Sigmoid colon (tissue), 7 donors: ENCODE results near the gene TNRC18. TPM values are rescaled to one million over a fixed set of nuclear protein-coding genes. Genes with fewer than 3 reads are reported as not detected.
A peak's percentile ranks its signal among the peaks of the same experiment; 100 is the strongest.
"Not testable (repeated sequence)": the region's sequence is repeated elsewhere in the genome, so short reads cannot be mapped to it uniquely, and the experiment has no call there.

Experiments used
- DNase-seq: peaks from one replicate; pipeline ENCODE4 v3.0.0-alpha.2; 2019
- H3K27ac ChIP-seq, 4 donors: fragments of 200-600 bp; sonication (generic); one replicate each; pipeline ENCODE4 v1.5.1; 2016 to 2019; ENCODE audit warnings: mild to moderate bottlenecking in 1 of 4
- H3K27me3 ChIP-seq, 3 donors: fragments of 200-600 bp; sonication (generic); one replicate each; pipeline ENCODE4 v1.5.1; 2019; ENCODE audit warnings: mild to moderate bottlenecking in 1 of 3
- H3K36me3 ChIP-seq, 4 donors: fragments of 200-600 bp; sonication (generic); one replicate each; pipeline ENCODE4 v1.5.1; 2016 to 2019
- H3K4me1 ChIP-seq, 4 donors: fragments of 200-600 bp; sonication (generic); one replicate each; pipeline ENCODE4 v1.5.1; 2017 to 2019
- H3K4me3 ChIP-seq, 4 donors: fragments of 200-600 bp; sonication (generic); one replicate each; pipeline ENCODE4 v1.5.1; 2017 to 2019; ENCODE audit warnings: mild to moderate bottlenecking in 2 of 4, moderate library complexity in 1 of 4
- H3K9me3 ChIP-seq, 4 donors: fragments of 200-600 bp in 3 of 4; sonication (generic) in 3 of 4; one replicate each; pipeline versions ENCODE4 v1.5.1 to v1.6.1; 2013 to 2019
- CTCF ChIP-seq, 4 experiments: fragments of 450-650 bp in 3 of 4; fragments of 200-600 bp in 1 of 4; IDR thresholded peaks; one replicate each; pipeline ENCODE4 v1.5.1; 2016 to 2019; ENCODE audit warnings: antibody characterized with exemption in 4 of 4, mild to moderate bottlenecking in 3 of 4, moderate library complexity in 2 of 4
- EP300 ChIP-seq, 4 donors: sonication (generic); formaldehyde crosslinking; IDR thresholded peaks; one replicate each; pipeline ENCODE4 v1.6.1; 2017; ENCODE audit warnings: antibody characterized with exemption in 4 of 4
- POLR2A ChIP-seq, 2 donors: fragments of 450-650 bp; IDR thresholded peaks; one replicate each; pipeline ENCODE4 v1.6.1; 2016; ENCODE audit warnings: antibody characterized with exemption in 2 of 2, mild to moderate bottlenecking in 2 of 2, moderate library complexity in 2 of 2
- POLR2AphosphoS5 ChIP-seq, 4 donors: sonication (generic); formaldehyde crosslinking; IDR thresholded peaks; one replicate each; pipeline ENCODE4 v1.6.1; 2017; ENCODE audit warnings: antibody characterized with exemption in 4 of 4
- WGBS, 2 donors: extraction: QIAGEN DNeasy Blood & Tissue Kit; methylation state at CpG; one replicate each; pipeline ENCODE4 v1.1.7; 2013; 5-methylcytosine and 5-hydroxymethylcytosine counted together
- intact Hi-C: fragments of 100-400 bp; cut with DNase I; formaldehyde crosslinking; loops from one replicate; pipeline ENCODE4 v1.15.1; 2023
- polyA plus RNA-seq, 3 donors: library from polyadenylated mRNA; stranded (reverse); fragments of 200-250 nt; gene quantifications; one replicate each; pipeline ENCODE4 v1.2.3, GENCODE V29; 2013
- total RNA-seq, 4 donors: library from RNA; depleted of rRNA; stranded (reverse); fragments of >200 nt; gene quantifications; one replicate each; pipeline ENCODE4 v1.1.0, GENCODE V29; 2016
- donor health status: healthy with polysubstance abuse.
- donor health status: Bipolar disorder and iron deficiency.
- donor health status: healthy.

The TNRC18 gene
- total and polyA plus RNA-seq, 7 donors, result 12.6 to 187 (median 44.9) TPM

GRCh38 chr7:5320391-5320790 lies 103.2 kb downstream of the TNRC18 start:
- TF ChIP-seq CTCF (IDR thresholded peaks at IDR 0.05), result no peak
- no peak for TF ChIP-seq EP300 (IDR thresholded peaks at IDR 0.05)
- no peak for TF ChIP-seq POLR2A (IDR thresholded peaks at IDR 0.05)
- TF ChIP-seq POLR2AphosphoS5 (IDR thresholded peaks at IDR 0.05), result no peak
- Histone ChIP-seq H3K36me3 (peaks cover 27 to 97% (median 75%) of the 10 kb centered on the region in 4 donors), H3K27me3 (no peaks in the 10 kb centered on the region), H3K27ac (no peak overlapping the region), H3K9me3 (peaks cover 0 to 8% (median 3%) of the 10 kb centered on the region in 4 donors), H3K4me3 (no peak overlapping the region), H3K4me1 (no peaks in the 10 kb centered on the region)
- DNase-seq, result no peak
- intact Hi-C loops, result no loop called here
- 97% methylated on average over 13 of the region's 13 CpGs for WGBS, 2 donors

DNA sequence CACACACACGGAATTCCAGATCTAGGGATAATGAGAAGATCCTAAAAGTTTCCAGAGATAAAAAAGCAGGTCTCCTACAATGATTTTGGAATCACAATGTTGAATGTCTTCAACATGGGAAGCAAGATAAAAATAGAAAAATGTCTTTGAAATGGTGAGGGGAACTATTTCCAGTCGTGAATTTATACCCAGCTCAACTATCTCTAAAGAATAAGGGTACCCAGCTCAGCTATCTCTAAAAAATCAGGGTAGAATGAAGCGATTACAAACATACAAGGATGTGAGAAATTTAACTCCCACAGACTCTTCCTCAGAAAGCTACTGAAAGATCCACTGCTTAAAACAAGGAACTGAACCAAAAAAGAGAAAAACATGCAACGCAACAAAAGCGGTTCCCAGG lies 105.0 kb downstream of the TNRC18 start:
- intact Hi-C loops, H3K4me3 ChIP-seq, DNase-seq, H3K27ac ChIP-seq, H3K4me1 ChIP-seq, H3K27me3 ChIP-seq, H3K9me3 ChIP-seq: not testable (repeated sequence)
- peaks cover 25 to 97% (median 68%) of the 10 kb centered on the region in 4 donors for H3K36me3 ChIP-seq
- 94 to 98% methylated on average over 5 of the region's 5 CpGs for WGBS, 2 donors

GRCh38 chr7:5315761-5316160 lies 107.9 kb downstream of the TNRC18 start:
- peaks cover 41 to 97% (median 71%) of the 10 kb centered on the region in 4 donors for H3K36me3 ChIP-seq

GRCh38 chr7:5314864-5315263 lies 108.8 kb downstream of the TNRC18 start:
- peaks cover 0 to 8% (median 3%) of the 10 kb centered on the region in 4 donors for H3K9me3 ChIP-seq
- WGBS, 2 donors, result 92 to 93% methylated on average over 19 of the region's 19 CpGs
- TF ChIP-seq POLR2AphosphoS5 (IDR thresholded peaks at IDR 0.05) (no peak), EP300 (IDR thresholded peaks at IDR 0.05) (no peak), POLR2A (IDR thresholded peaks at IDR 0.05) (no peak), CTCF (IDR thresholded peaks at IDR 0.05) (no peak)
- no peak for DNase-seq
- peaks cover 41 to 97% (median 67%) of the 10 kb centered on the region in 4 donors for H3K36me3 ChIP-seq
- peaks cover 0 to 3% (median 0%) of the 10 kb centered on the region in 4 donors for H3K4me1 ChIP-seq
- no peak overlapping the region for H3K27ac ChIP-seq
- intact Hi-C loops, result no loop called here
- H3K4me3 ChIP-seq, result no peak overlapping the region
- H3K27me3 ChIP-seq, result no peaks in the 10 kb centered on the region

More at GRCh38 chr7:5315761-5316160, 107.9 kb downstream of the TNRC18 start:
- Histone ChIP-seq H3K27ac (no peak overlapping the region), H3K4me1 (peaks cover 0 to 3% (median 0%) of the 10 kb centered on the region in 4 donors), H3K4me3 (no peak overlapping the region), H3K27me3 (no peaks in the 10 kb centered on the region), H3K9me3 (peaks cover 0 to 8% (median 3%) of the 10 kb centered on the region in 4 donors)
- intact Hi-C loops, result no loop called here
- 96 to 97% methylated on average over 14 of the region's 14 CpGs for WGBS, 2 donors
- DNase-seq, result no peak
- TF ChIP-seq EP300 (IDR thresholded peaks at IDR 0.05) (no peak), POLR2A (IDR thresholded peaks at IDR 0.05) (no peak), POLR2AphosphoS5 (IDR thresholded peaks at IDR 0.05) (no peak), CTCF (IDR thresholded peaks at IDR 0.05) (no peak)

DNA sequence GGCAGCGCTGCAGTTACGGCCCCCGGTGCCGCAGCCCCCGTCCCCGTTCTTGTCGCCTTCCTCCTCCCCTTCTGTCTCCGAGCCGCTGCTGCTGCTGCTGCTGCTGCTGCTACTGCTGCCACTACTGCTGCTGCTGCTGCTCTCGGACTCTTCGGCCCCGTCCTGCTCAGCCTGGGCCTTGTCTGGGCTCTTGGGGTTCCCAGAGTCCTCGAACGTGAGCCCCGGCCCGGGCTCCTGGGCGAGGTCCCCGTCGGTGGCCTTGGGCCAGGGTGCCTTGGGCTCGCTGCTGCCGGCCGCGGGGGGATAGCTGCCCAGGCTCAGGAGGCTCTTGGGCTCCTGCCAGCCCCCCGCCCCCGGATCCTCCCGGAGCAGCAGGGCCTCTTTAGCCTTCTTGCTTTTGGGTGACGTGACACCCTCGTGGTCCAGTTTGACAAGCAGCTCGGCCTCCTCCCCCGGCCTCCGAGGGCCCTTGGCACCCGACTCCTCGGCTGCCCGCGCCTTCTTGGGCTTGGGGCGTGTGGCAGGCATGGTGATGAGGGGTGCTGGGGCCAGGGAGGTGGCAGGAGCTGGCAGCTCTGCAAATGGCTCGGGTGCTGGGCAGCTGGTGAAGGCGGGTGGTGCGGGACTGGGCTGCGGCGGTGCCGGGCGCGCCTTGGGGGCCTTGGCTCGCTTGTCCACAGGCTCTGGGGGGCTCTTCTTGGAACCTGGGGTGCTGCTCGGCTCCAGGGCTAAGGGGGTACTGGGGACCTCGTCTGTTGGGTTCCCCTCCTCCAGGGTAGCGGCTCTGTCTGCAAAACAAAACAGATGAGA lies 110.4 kb downstream of the TNRC18 start:
- intact Hi-C loops, DNase-seq, H3K4me3 ChIP-seq, H3K4me1 ChIP-seq, H3K27me3 ChIP-seq, H3K9me3 ChIP-seq: not testable (repeated sequence)
- Histone ChIP-seq H3K36me3 (peaks cover 33 to 94% (median 66%) of the 10 kb centered on the region in 4 donors), H3K27ac (peak overlapping the region in 1 of 4 donors; percentile 9)
- 87 to 91% methylated on average over 48 of the region's 48 CpGs for WGBS, 2 donors

DNA sequence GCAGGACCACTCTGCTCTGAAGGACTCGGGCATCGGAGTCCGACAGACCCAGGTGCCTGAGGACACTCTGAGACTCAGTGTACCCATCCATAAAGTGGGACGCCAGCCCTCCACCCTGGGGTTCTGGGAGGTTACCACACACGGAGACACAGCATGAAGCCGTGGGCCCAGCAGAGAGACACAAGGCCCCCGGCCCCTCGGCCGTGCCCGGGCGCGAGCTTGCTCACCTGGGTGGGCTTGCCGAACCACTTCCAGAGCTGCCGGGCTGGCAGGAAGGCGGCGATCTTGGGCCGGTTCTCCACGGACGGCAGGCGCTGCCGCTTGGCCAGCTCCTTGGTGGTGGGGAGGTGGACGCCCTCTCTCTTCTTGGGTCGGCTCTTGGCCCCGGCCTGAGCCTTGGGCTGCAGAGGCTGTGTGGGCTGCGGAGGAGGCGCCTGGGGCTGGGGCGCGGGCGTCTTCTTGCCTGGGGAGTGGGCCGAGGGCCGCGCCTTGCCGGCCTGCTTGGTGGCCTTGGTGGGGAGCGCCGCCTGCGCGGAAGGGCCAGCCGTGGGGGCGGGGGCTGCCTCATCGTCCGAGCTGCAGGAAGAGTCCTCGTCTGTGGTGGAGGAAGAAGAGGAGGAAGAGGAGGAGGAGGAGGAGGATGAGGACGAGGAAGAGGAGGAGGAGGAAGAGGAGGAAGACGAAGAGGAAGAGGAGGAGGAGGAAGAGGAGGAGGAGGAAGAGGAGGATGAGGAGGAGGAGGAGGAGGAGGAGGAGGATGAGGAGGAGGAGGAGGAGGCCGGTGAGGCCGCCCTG lies 111.2 kb downstream of the TNRC18 start:
- H3K4me3 ChIP-seq, H3K27me3 ChIP-seq, H3K9me3 ChIP-seq, H3K4me1 ChIP-seq, DNase-seq, H3K27ac ChIP-seq, intact Hi-C loops: not testable (repeated sequence)
- 93% methylated on average over 39 to 40 of the region's 46 CpGs for WGBS, 2 donors
- peaks cover 40 to 95% (median 70%) of the 10 kb centered on the region in 4 donors for H3K36me3 ChIP-seq
